CD4-positive, alpha-beta T cell (primary cell): ENCODE measurements around the gene MGAT1. TPM values are rescaled to one million over a fixed set of nuclear protein-coding genes. Genes with fewer than 3 reads are reported as not detected.

ENCODE experiments used
- ATAC-seq: fragments of 200-7000 bp; cut with Tn5 transposase; one replicate; pipeline ENCODE4 v1.10.0; 2022; ENCODE audit warnings: mild to moderate bottlenecking; ENCODE audit not compliant: poor library complexity
- CTCF ChIA-PET: fragments of 350-600 bp; sonication (Branson Sonifier 250); formaldehyde crosslinking; loops from one replicate; lab custom pipeline; 2021; ENCODE audit warnings: antibody characterized with exemption, inconsistent platforms; lab: Charles Lee
- POLR2A ChIA-PET: fragments of 350-600 bp; sonication (Branson Sonifier 250); formaldehyde crosslinking; loops from one replicate; lab custom pipeline; 2021; ENCODE audit warnings: antibody characterized with exemption, inconsistent platforms; lab: Charles Lee
- DNase-seq, 14 experiments: peaks; one replicate each; pipeline ENCODE4 v3.0.0-alpha.2; 2013 to 2020; ENCODE audit warnings: mixed read lengths in 2 of 14
- H3K27ac ChIP-seq, 2 donors: one replicate each; pipeline versions ENCODE4 v1.5.1 to v1.7.0; 2013; ENCODE audit warnings: low read length in 2 of 2, low read depth in 1 of 2, mild to moderate bottlenecking in 1 of 2
- H3K27me3 ChIP-seq, 2 experiments: 1 replicate in 1 of 2; 2 replicates in 1 of 2; pipeline versions ENCODE4 v1.6.1 to v1.7.0; 2013; ENCODE audit warnings: low read length in 2 of 2, control low read depth in 1 of 2, mild to moderate bottlenecking in 1 of 2, moderate library complexity in 1 of 2; ENCODE audit not compliant: insufficient read depth in 2 of 2, control insufficient read depth in 1 of 2
- H3K36me3 ChIP-seq: one replicate; pipeline ENCODE4 v1.6.1; 2013; ENCODE audit warnings: low read length, control low read depth; ENCODE audit not compliant: insufficient read depth
- H3K4me1 ChIP-seq: one replicate; pipeline ENCODE4 v1.6.1; 2013; ENCODE audit warnings: low read length, control low read depth; ENCODE audit not compliant: insufficient read depth
- H3K4me3 ChIP-seq: one replicate; pipeline ENCODE4 v1.5.1; 2013; ENCODE audit warnings: mild to moderate bottlenecking, low read length, moderate library complexity
- H3K9me3 ChIP-seq, 2 experiments: 1 replicate in 1 of 2; 2 replicates in 1 of 2; pipeline versions ENCODE4 v1.6.1 to v1.7.0; 2013; ENCODE audit warnings: low read length in 2 of 2, mild to moderate bottlenecking in 2 of 2, control low read depth in 1 of 2, moderate library complexity in 1 of 2; ENCODE audit not compliant: control insufficient read depth in 1 of 2, insufficient read depth in 1 of 2
- H3K27ac Mint-ChIP-seq: one replicate; pipeline ENCODE4 v1.8.0; 2020; ENCODE audit warnings: mixed read lengths
- H3K27me3 Mint-ChIP-seq: one replicate; pipeline ENCODE4 v1.8.0; 2021; ENCODE audit warnings: mixed read lengths
- H3K36me3 Mint-ChIP-seq: one replicate; pipeline ENCODE4 v1.8.0; 2021; ENCODE audit warnings: low read depth, mixed read lengths
- H3K4me1 Mint-ChIP-seq: one replicate; pipeline ENCODE4 v1.8.0; 2021; ENCODE audit warnings: low read depth, mixed read lengths
- H3K4me3 Mint-ChIP-seq: one replicate; pipeline ENCODE4 v1.8.0; 2020; ENCODE audit warnings: mild to moderate bottlenecking, mixed read lengths
- H3K9me3 Mint-ChIP-seq: one replicate; pipeline ENCODE4 v1.8.0; 2020; ENCODE audit warnings: mixed read lengths
- intact Hi-C, 2 experiments: fragments of 100-400 bp; cut with DNase I in 1 of 2; cut with micrococcal nuclease in 1 of 2; formaldehyde crosslinking; loops; one replicate each; pipeline versions ENCODE4 v1.15.1 to v1.9.0; 2023 to 2025; cut with DNase I, micrococcal nuclease
- total RNA-seq, 174 experiments: library from RNA in 2 of 174; stranded (reverse) in 2 of 174; gene quantifications; one replicate each; pipeline ENCODE4 v1.2.3 and lab custom pipeline; 2021 to 2026
- TF ChIP-seq, protein P1 (sequence below): fragments of 200-600 bp; IDR thresholded peaks from one replicate; pipeline ENCODE4 v1.8.0; 2022; ENCODE audit warnings: antibody characterized with exemption, mild to moderate bottlenecking

The MGAT1 gene
- total RNA-seq, 2 experiments from 2014 or later: 49.0 to 60.2 TPM

DNA sequence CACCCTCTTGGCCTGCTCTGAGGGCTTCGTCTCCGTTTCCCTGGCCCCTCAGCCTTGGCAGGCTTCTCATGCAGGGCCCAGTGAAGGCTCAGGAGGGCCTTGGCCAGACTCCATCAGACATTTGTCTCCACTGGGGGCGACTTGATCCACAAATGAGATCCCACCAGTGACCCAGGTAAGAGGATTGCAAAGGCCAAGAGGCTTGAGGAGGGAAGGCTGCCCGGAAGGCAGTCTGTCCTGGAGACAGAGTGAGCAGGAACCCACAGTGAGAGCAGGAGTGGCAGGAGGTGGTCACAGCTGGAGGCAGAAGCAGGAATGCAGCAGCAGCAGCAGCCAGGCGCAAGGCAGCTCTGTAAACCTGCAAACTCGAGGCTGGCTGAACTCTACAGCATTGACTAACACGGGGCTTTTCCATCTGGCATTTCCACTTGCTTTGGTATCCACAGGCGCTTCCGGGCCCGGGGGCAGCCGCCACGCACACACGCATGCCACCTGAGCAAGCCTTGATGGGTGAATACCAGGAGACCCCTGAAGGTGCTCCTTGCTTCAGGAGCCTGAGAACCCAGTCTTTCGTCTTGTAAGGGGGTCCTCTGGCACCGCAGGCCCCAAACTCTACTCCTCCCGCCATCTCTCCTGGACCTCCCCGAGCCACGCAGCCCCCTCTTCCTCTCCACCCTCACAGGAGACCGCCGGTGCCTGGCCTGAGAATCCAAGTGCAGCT lies 14.7 kb downstream of the MGAT1 start:
- H3K27me3 Mint-ChIP-seq: no peaks in the 10 kb centered on the region
- no peaks in the 10 kb centered on the region for H3K27me3 ChIP-seq
- peak overlapping the region; percentile 85 for H3K27ac Mint-ChIP-seq
- no peak for ATAC-seq
- H3K4me1 Mint-ChIP-seq: peaks cover 38% of the 10 kb centered on the region
- peaks cover 48% of the 10 kb centered on the region for H3K36me3 ChIP-seq
- H3K4me3 Mint-ChIP-seq: no peak overlapping the region
- no peaks in the 10 kb centered on the region for H3K9me3 ChIP-seq
- no peak for DNase-seq
- H3K4me1 ChIP-seq: peaks cover 52% of the 10 kb centered on the region
- H3K36me3 Mint-ChIP-seq: peaks cover 41% of the 10 kb centered on the region
- intact Hi-C loops: loop anchor here (2.0 to 10.0 kb wide), 4 partner anchors 13 to 369 kb away; no protein-coding TSS in a partner anchor
- ChIA-PET CTCF (no interaction called here), POLR2A (interaction anchor here (1.3 to 6.8 kb wide), 3 partner anchors 15 to 43 kb away, joined by 4 to 40 read pairs (median 38); partner anchors contain the start of gene MGAT1)
- H3K4me3 ChIP-seq: no peak overlapping the region
- peak overlapping the region in 1 of 2 donors; percentile 3 for H3K27ac ChIP-seq
- TF ChIP-seq, protein P1, sequence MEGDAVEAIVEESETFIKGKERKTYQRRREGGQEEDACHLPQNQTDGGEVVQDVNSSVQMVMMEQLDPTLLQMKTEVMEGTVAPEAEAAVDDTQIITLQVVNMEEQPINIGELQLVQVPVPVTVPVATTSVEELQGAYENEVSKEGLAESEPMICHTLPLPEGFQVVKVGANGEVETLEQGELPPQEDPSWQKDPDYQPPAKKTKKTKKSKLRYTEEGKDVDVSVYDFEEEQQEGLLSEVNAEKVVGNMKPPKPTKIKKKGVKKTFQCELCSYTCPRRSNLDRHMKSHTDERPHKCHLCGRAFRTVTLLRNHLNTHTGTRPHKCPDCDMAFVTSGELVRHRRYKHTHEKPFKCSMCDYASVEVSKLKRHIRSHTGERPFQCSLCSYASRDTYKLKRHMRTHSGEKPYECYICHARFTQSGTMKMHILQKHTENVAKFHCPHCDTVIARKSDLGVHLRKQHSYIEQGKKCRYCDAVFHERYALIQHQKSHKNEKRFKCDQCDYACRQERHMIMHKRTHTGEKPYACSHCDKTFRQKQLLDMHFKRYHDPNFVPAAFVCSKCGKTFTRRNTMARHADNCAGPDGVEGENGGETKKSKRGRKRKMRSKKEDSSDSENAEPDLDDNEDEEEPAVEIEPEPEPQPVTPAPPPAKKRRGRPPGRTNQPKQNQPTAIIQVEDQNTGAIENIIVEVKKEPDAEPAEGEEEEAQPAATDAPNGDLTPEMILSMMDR: no peak
- H3K9me3 Mint-ChIP-seq: no peaks in the 10 kb centered on the region

DNA sequence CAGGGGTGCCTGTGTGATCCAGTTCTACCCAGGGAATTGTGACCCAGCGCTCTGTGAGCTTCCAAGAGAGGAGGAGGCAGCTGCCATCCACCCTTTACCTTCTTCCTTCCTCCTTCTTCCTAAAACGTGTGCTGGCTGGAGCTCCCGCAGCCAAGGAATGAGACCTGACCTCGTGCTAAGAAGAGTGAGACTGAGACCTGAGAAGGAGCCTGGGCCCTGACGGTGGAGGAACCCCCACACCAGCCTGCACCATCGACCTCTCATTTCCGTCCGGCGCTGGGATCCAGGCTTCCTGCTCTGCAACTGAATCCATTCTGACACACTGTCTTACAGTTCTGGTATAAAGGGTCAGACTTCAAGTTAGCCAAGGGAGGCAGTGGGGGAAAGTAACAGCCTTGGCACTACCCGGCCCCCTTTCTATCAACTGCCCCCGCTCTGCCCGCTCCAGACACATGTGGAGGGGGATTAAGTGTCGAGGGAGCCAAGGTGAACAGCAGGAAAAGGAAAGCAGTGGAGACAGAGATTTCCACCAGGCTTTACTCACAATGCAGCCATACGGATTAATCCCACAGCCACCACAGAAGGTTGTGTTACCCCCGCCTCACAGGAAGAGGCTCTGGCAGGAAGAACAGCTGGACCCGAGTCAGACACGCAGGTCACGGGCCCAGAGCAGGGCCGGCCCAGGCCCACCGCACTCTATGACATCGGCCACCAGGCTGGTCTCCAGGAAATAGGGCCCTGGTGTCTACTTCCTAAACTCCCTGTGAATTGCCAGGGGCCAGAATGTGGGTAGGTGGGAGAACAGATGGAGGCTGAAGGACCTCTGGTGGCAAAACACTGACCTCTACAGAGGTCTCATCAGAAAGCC lies 15.8 kb downstream of the MGAT1 start:
- intact Hi-C loops: loop anchor here (2.0 to 10.0 kb wide), 4 partner anchors 14 to 371 kb away; no protein-coding TSS in a partner anchor

DNA sequence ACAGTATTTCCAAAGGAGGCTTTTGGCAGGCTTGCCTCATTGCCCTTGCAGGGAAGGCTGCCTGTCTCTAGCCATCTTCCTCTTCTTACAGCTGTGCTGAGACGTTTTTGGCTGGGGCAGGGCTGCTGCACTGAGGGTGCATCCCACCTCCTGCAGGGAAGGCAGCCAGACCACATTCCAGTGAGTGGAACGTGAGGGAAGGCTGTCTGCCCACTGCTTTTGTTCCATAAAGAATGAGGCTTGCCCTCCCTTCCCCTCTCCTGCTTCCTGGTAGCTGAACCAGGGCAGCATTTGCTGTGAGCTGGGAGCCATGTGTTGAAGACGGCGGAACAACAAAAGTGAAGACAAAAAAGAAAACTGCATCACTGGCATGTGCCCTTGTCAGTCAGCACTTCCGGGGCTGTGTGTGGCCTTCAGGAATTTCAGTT lies 16.8 kb downstream of the MGAT1 start:
- no peaks in the 10 kb centered on the region for H3K27me3 Mint-ChIP-seq
- Histone ChIP-seq H3K4me1 (peaks cover 41% of the 10 kb centered on the region), H3K27ac (no peak overlapping the region), H3K27me3 (no peaks in the 10 kb centered on the region), H3K9me3 (no peaks in the 10 kb centered on the region), H3K36me3 (peaks cover 28% of the 10 kb centered on the region), H3K4me3 (no peak overlapping the region)
- H3K27ac Mint-ChIP-seq: peak overlapping the region; percentile 85
- peaks cover 23% of the 10 kb centered on the region for H3K36me3 Mint-ChIP-seq
- POLR2A ChIA-PET: interaction anchor here (0.6 to 6.8 kb wide), 6 partner anchors 17 to 81 kb away, joined by 3 to 40 read pairs (median 4); partner anchors contain the start of gene MGAT1
- H3K4me1 Mint-ChIP-seq: peaks cover 45% of the 10 kb centered on the region
- DNase-seq (no peak), ATAC-seq (peak; percentile 17)
- CTCF ChIA-PET: no interaction called here
- intact Hi-C loops: loop anchor here (2.0 to 10.0 kb wide), 6 partner anchors 15 to 371 kb away; partner anchors contain the start of gene MGAT1 (in 1 of the 2)
- no peaks in the 10 kb centered on the region for H3K9me3 Mint-ChIP-seq
- TF ChIP-seq, protein P1: no peak
- no peak overlapping the region for H3K4me3 Mint-ChIP-seq

More for the DNA sequence above, 15.8 kb downstream of the MGAT1 start:
- peaks cover 51% of the 10 kb centered on the region for H3K4me1 ChIP-seq
- Mint-ChIP-seq H3K9me3 (no peaks in the 10 kb centered on the region), H3K27me3 (no peaks in the 10 kb centered on the region), H3K27ac (peak overlapping the region; percentile 85), H3K4me3 (no peak overlapping the region), H3K36me3 (peaks cover 33% of the 10 kb centered on the region), H3K4me1 (peaks cover 45% of the 10 kb centered on the region)
- TF ChIP-seq, protein P1: no peak
- DNase-seq (no peak), ATAC-seq (no peak)
- ChIA-PET POLR2A (interaction anchor here (0.7 to 6.8 kb wide), 4 partner anchors 16 to 44 kb away, joined by 3 to 40 read pairs (median 21); partner anchors contain the start of gene MGAT1), CTCF (no interaction called here)
- H3K4me3 ChIP-seq: no peak overlapping the region
- H3K36me3 ChIP-seq: peaks cover 37% of the 10 kb centered on the region
- H3K9me3 ChIP-seq: no peaks in the 10 kb centered on the region
- H3K27me3 ChIP-seq: no peaks in the 10 kb centered on the region
- H3K27ac ChIP-seq: peak overlapping the region in 1 of 2 donors; percentile 17
